HepG2 (cell line): ENCODE results near the gene PRPF4. TPM values are rescaled to one million over a fixed set of nuclear protein-coding genes. Genes with fewer than 3 reads are reported as not detected.

Experiments used
- GPN1 ChIP-seq: sonication (generic); formaldehyde crosslinking; IDR thresholded peaks from 2 replicates; pipeline ENCODE4 v1.5.1; 2020; ENCODE audit warnings: missing genetic modification reagents, borderline replicate concordance
- KLF11 ChIP-seq: IDR thresholded peaks from 2 replicates; pipeline ENCODE4 v1.6.1; 2016; ENCODE audit warnings: missing compliant biosample characterization
- KLF15 ChIP-seq: sonication (generic); formaldehyde crosslinking; IDR thresholded peaks from 2 replicates; pipeline ENCODE4 v1.8.1; 2023; ENCODE audit warnings: borderline replicate concordance, mild to moderate bottlenecking, inconsistent platforms, missing genetic modification reagents, mixed read lengths
- MAFK ChIP-seq, 2 experiments: IDR thresholded peaks in 1 of 2; conservative IDR thresholded peaks in 1 of 2; 2 replicates each; pipeline ENCODE4 v1.6.1; 2011; ENCODE audit warnings: improper control_type of control experiment in 2 of 2, low read length in 2 of 2
- MBNL3 ChIP-seq: fragments of 250-450 bp; sonication (Bioruptor Pico); conservative IDR thresholded peaks from 2 replicates; pipeline ENCODE4 v1.8.0; 2022; ENCODE audit warnings: mild to moderate bottlenecking, inconsistent platforms
- MTF1 ChIP-seq: sonication (generic); formaldehyde crosslinking; IDR thresholded peaks from 2 replicates; pipeline ENCODE4 v1.5.0; 2020; ENCODE audit warnings: missing genetic modification reagents
- PPARG ChIP-seq: conservative IDR thresholded peaks from 2 replicates; pipeline ENCODE4 v1.6.1; 2016; ENCODE audit warnings: missing biosample characterization, missing genetic modification reagents
- TARDBP ChIP-seq: sonication (generic); formaldehyde crosslinking; IDR thresholded peaks from 2 replicates; pipeline ENCODE4 v1.8.0; 2022; ENCODE audit warnings: mild to moderate bottlenecking, missing genetic modification reagents
- ZFP37 ChIP-seq: sonication (generic); formaldehyde crosslinking; IDR thresholded peaks from 2 replicates; pipeline ENCODE4 v1.4.0; 2020; ENCODE audit warnings: missing genetic modification reagents, borderline replicate concordance
- ZNF674 ChIP-seq: sonication (generic); formaldehyde crosslinking; IDR thresholded peaks from 2 replicates; pipeline ENCODE4 v1.5.0; 2020; ENCODE audit warnings: low read depth, mild to moderate bottlenecking, missing genetic modification reagents
- ZNF749 ChIP-seq: sonication (generic); formaldehyde crosslinking; IDR thresholded peaks from 2 replicates; pipeline ENCODE4 v1.8.0; 2022; ENCODE audit warnings: mild to moderate bottlenecking, missing genetic modification reagents, moderate library complexity, borderline replicate concordance
- polyA plus RNA-seq, 8 experiments: library from polyadenylated mRNA; depleted of rRNA in 3 of 8; stranded (reverse) in 7 of 8; unstranded in 1 of 8; fragments of >200 nt; fragmentation: Illumina TruSeq in 4 of 8; extraction: Trizol in 4 of 8; gene quantifications; 2 replicates each; pipeline versions ENCODE4 v1.2.1 to v1.2.3, GENCODE V29; 2011 to 2016; ENCODE audit warnings: low read depth in 4 of 8, missing spikeins in 1 of 8, mixed read lengths in 1 of 8; ENCODE audit not compliant: insufficient read depth in 1 of 8
- total RNA-seq, 5 experiments: library from RNA; depleted of rRNA; stranded (reverse); fragments of >200 nt; fragmentation: Illumina TruSeq; extraction: Trizol; gene quantifications; 2 replicates each; pipeline ENCODE4 v1.2.3, GENCODE V29; 2016; ENCODE audit warnings: low read depth in 1 of 5
- TF ChIP-seq, protein P1 (sequence below): sonication (generic); formaldehyde crosslinking; IDR thresholded peaks from 2 replicates; pipeline ENCODE4 v1.9.0; 2021; ENCODE audit warnings: mild to moderate bottlenecking, missing genetic modification reagents
- TF ChIP-seq, protein P2 (sequence below): sonication (generic); formaldehyde crosslinking; IDR thresholded peaks from 2 replicates; pipeline ENCODE4 v1.9.0; 2021; ENCODE audit warnings: missing genetic modification reagents, borderline replicate concordance
- TF ChIP-seq, protein P3 (sequence below): sonication (generic); formaldehyde crosslinking; IDR thresholded peaks from 2 replicates; pipeline ENCODE4 v1.8.1; 2023; ENCODE audit warnings: mild to moderate bottlenecking, missing genetic modification reagents
- TF ChIP-seq, protein P4 (sequence below): sonication (generic); formaldehyde crosslinking; IDR thresholded peaks from 2 replicates; pipeline ENCODE4 v1.4.0; 2020; ENCODE audit warnings: missing genetic modification reagents
- TF ChIP-seq, protein P5 (sequence below): sonication (generic); formaldehyde crosslinking; IDR thresholded peaks from 2 replicates; pipeline ENCODE4; 2020; ENCODE audit warnings: missing genetic modification reagents, mild to moderate bottlenecking, borderline replicate concordance

PRPF4 gene
- total and polyA plus RNA-seq, 2 of the 13 experiments (the other 11 are each of a cell fraction or from before 2014, with no cell fraction given): 10.3 to 49.0 TPM

DNA sequence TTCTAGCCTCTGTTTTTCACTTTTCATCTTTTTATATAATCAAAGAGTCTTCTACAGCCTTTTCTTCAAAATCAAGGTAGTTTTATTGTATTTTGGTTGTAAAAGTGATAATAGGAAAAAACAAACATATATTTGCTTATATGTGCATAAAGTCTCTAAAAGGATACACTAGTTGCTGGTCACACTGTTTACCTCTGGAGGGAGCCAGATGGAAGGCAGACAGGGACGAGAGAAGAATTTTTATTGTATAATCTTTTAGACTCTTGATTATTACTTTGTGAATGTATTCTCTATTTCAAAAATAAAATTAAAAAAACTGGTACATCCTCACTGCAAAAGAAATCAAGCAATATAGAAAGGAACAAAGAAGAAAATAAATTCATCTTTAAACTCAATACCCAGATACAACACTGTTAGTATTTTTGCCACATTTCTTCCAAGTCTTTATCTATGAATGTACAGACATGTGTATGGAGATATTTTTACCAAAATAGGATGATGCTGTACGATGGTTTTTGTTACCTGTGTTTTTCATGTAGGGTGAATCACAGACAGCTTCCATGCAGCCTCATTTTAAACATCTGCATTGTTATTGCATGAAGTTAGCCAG lies 33.9 kb downstream of the PRPF4 start (continued):
- TF ChIP-seq, protein P1, sequence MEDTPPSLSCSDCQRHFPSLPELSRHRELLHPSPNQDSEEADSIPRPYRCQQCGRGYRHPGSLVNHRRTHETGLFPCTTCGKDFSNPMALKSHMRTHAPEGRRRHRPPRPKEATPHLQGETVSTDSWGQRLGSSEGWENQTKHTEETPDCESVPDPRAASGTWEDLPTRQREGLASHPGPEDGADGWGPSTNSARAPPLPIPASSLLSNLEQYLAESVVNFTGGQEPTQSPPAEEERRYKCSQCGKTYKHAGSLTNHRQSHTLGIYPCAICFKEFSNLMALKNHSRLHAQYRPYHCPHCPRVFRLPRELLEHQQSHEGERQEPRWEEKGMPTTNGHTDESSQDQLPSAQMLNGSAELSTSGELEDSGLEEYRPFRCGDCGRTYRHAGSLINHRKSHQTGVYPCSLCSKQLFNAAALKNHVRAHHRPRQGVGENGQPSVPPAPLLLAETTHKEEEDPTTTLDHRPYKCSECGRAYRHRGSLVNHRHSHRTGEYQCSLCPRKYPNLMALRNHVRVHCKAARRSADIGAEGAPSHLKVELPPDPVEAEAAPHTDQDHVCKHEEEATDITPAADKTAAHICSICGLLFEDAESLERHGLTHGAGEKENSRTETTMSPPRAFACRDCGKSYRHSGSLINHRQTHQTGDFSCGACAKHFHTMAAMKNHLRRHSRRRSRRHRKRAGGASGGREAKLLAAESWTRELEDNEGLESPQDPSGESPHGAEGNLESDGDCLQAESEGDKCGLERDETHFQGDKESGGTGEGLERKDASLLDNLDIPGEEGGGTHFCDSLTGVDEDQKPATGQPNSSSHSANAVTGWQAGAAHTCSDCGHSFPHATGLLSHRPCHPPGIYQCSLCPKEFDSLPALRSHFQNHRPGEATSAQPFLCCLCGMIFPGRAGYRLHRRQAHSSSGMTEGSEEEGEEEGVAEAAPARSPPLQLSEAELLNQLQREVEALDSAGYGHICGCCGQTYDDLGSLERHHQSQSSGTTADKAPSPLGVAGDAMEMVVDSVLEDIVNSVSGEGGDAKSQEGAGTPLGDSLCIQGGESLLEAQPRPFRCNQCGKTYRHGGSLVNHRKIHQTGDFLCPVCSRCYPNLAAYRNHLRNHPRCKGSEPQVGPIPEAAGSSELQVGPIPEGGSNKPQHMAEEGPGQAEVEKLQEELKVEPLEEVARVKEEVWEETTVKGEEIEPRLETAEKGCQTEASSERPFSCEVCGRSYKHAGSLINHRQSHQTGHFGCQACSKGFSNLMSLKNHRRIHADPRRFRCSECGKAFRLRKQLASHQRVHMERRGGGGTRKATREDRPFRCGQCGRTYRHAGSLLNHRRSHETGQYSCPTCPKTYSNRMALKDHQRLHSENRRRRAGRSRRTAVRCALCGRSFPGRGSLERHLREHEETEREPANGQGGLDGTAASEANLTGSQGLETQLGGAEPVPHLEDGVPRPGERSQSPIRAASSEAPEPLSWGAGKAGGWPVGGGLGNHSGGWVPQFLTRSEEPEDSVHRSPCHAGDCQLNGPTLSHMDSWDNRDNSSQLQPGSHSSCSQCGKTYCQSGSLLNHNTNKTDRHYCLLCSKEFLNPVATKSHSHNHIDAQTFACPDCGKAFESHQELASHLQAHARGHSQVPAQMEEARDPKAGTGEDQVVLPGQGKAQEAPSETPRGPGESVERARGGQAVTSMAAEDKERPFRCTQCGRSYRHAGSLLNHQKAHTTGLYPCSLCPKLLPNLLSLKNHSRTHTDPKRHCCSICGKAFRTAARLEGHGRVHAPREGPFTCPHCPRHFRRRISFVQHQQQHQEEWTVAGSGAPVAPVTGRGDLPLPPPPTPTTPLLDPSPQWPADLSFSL (CRISPR knock-in tag): no peak
- TF ChIP-seq ZNF749 (CRISPR knock-in tag) (no peak), TARDBP (CRISPR knock-in tag) (no peak), PPARG (CRISPR knock-in tag) (no peak), MBNL3 (CRISPR knock-in tag) (no peak), MAFK (conservative IDR thresholded peaks at IDR 0.05 in 1 of 2, IDR thresholded peaks at IDR 0.05 in 1 of 2; ENCODE audit: low read length in 2 of 2) (peak; percentile 45 to 50; a peak in 3 of 4 replicates), ZNF674 (no peak), MTF1 (CRISPR knock-in tag) (no peak), KLF15 (CRISPR knock-in tag) (no peak), GPN1 (CRISPR knock-in tag) (no peak), KLF11 (CRISPR knock-in tag) (no peak), ZFP37 (CRISPR knock-in tag) (no peak)
- TF ChIP-seq, protein P2, sequence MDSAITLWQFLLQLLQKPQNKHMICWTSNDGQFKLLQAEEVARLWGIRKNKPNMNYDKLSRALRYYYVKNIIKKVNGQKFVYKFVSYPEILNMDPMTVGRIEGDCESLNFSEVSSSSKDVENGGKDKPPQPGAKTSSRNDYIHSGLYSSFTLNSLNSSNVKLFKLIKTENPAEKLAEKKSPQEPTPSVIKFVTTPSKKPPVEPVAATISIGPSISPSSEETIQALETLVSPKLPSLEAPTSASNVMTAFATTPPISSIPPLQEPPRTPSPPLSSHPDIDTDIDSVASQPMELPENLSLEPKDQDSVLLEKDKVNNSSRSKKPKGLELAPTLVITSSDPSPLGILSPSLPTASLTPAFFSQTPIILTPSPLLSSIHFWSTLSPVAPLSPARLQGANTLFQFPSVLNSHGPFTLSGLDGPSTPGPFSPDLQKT: no peak
- TF ChIP-seq, protein P3, sequence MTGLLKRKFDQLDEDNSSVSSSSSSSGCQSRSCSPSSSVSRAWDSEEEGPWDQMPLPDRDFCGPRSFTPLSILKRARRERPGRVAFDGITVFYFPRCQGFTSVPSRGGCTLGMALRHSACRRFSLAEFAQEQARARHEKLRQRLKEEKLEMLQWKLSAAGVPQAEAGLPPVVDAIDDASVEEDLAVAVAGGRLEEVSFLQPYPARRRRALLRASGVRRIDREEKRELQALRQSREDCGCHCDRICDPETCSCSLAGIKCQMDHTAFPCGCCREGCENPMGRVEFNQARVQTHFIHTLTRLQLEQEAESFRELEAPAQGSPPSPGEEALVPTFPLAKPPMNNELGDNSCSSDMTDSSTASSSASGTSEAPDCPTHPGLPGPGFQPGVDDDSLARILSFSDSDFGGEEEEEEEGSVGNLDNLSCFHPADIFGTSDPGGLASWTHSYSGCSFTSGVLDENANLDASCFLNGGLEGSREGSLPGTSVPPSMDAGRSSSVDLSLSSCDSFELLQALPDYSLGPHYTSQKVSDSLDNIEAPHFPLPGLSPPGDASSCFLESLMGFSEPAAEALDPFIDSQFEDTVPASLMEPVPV (CRISPR knock-in tag): no peak
- TF ChIP-seq, protein P4, sequence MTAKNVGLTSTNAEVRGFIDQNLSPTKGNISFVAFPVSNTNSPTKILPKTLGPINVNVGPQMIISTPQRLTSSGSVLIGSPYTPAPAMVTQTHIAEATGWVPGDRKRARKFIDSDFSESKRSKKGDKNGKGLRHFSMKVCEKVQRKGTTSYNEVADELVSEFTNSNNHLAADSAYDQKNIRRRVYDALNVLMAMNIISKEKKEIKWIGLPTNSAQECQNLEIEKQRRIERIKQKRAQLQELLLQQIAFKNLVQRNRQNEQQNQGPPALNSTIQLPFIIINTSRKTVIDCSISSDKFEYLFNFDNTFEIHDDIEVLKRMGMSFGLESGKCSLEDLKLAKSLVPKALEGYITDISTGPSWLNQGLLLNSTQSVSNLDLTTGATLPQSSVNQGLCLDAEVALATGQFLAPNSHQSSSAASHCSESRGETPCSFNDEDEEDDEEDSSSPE (CRISPR knock-in tag): no peak
- TF ChIP-seq, protein P5, sequence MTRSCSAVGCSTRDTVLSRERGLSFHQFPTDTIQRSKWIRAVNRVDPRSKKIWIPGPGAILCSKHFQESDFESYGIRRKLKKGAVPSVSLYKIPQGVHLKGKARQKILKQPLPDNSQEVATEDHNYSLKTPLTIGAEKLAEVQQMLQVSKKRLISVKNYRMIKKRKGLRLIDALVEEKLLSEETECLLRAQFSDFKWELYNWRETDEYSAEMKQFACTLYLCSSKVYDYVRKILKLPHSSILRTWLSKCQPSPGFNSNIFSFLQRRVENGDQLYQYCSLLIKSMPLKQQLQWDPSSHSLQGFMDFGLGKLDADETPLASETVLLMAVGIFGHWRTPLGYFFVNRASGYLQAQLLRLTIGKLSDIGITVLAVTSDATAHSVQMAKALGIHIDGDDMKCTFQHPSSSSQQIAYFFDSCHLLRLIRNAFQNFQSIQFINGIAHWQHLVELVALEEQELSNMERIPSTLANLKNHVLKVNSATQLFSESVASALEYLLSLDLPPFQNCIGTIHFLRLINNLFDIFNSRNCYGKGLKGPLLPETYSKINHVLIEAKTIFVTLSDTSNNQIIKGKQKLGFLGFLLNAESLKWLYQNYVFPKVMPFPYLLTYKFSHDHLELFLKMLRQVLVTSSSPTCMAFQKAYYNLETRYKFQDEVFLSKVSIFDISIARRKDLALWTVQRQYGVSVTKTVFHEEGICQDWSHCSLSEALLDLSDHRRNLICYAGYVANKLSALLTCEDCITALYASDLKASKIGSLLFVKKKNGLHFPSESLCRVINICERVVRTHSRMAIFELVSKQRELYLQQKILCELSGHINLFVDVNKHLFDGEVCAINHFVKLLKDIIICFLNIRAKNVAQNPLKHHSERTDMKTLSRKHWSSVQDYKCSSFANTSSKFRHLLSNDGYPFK (CRISPR knock-in tag): no peak
